Hematopoietic multipotent progenitor cell treated with erythropoietin and hydrocortisone succinate and interleukin-3 and kit ligand, for 8 days (in vitro differentiated cells): ENCODE results near the gene RAB9B.
"Not testable (repeated sequence)": the region's sequence is repeated elsewhere in the genome, so short reads cannot be mapped to it uniquely, and the experiment has no call there.

Experiments
- DNase-seq: peaks from one replicate; pipeline ENCODE4 v3.0.0-alpha.2; 2015

The RAB9B gene

GRCh38 chrX:103831803-103832544, at the start of gene RAB9B:
Gene RAB9B, minus strand, starts transcription at chrX:103832257. Its CDS starts 6,473 bp downstream, at chrX:103825784.
- peak; percentile 1 for DNase-seq

- DNase-seq = no peak
Observed at GRCh38 chrX:103879339-103879738, 47.3 kb upstream of the RAB9B start.

GRCh38 chrX:103878466-103879122, 46.5 kb upstream of the RAB9B start:
- no peak for DNase-seq

GRCh38 chrX:103877571-103877970, 45.5 kb upstream of the RAB9B start:
- DNase-seq = no peak

- DNase-seq = no peak
Observed at GRCh38 chrX:103864886-103865534, 33.0 kb upstream of the RAB9B start.

GRCh38 chrX:103864149-103864548, 32.1 kb upstream of the RAB9B start:
- no peak for DNase-seq

GRCh38 chrX:103861200-103861599, 29.1 kb upstream of the RAB9B start:
- DNase-seq = no peak

GRCh38 chrX:103849558-103849957, 17.5 kb upstream of the RAB9B start:
- no peak for DNase-seq

GRCh38 chrX:103847174-103847870, 15.3 kb upstream of the RAB9B start:
- DNase-seq = no peak

GRCh38 chrX:103846386-103846785, 14.3 kb upstream of the RAB9B start:
- DNase-seq = no peak

GRCh38 chrX:103845165-103845653, 13.2 kb upstream of the RAB9B start:
- peak; percentile 74 for DNase-seq

- no peak for DNase-seq
Observed at GRCh38 chrX:103839404-103839803, 7.3 kb upstream of the RAB9B start.

- peak; percentile 63 for DNase-seq
Observed at GRCh38 chrX:103831342-103831802, 685 bp downstream of the RAB9B start.

- DNase-seq = no peak
Observed at GRCh38 chrX:103830848-103831247, 1.2 kb downstream of the RAB9B start.

- no peak for DNase-seq
Observed at GRCh38 chrX:103828529-103828928, 3.5 kb downstream of the RAB9B start.

- DNase-seq = no peak
Observed at GRCh38 chrX:103825881-103826280, 6.2 kb downstream of the RAB9B start.

GRCh38 chrX:103823591-103823990, 8.5 kb downstream of the RAB9B start:
- no peak for DNase-seq

- DNase-seq = not testable (repeated sequence)
Observed at GRCh38 chrX:103820802-103821201, 11.3 kb downstream of the RAB9B start.

GRCh38 chrX:103818842-103819619, 13.0 kb downstream of the RAB9B start:
- no peak for DNase-seq

- peak; percentile 55 for DNase-seq
Observed at GRCh38 chrX:103817502-103817901, 14.6 kb downstream of the RAB9B start.

- DNase-seq = not testable (repeated sequence)
Observed at GRCh38 chrX:103817101-103817500, 15.0 kb downstream of the RAB9B start.

- DNase-seq = no peak
Observed at GRCh38 chrX:103811858-103812257, 20.2 kb downstream of the RAB9B start.
